ENCODE results near the gene ACP3. TPM values are rescaled to one million over a fixed set of nuclear protein-coding genes. Genes with fewer than 3 reads are reported as not detected.

The ACP3 gene
- polyA plus RNA-seq, 4 donors, result 3.4 to 83.3 (median 69.0) TPM

GRCh38 chr3:132404276-132404675 is 87.1 kb downstream of the ACP3 start:
- no peak for DNase-seq (ENCODE audit: low read depth in 4 of 4, low spot score in 3 of 4)

GRCh38 chr3:132405188-132405587 is 88.0 kb downstream of the ACP3 start:
- DNase-seq (ENCODE audit: low read depth in 4 of 4, low spot score in 3 of 4), result no peak

DNA sequence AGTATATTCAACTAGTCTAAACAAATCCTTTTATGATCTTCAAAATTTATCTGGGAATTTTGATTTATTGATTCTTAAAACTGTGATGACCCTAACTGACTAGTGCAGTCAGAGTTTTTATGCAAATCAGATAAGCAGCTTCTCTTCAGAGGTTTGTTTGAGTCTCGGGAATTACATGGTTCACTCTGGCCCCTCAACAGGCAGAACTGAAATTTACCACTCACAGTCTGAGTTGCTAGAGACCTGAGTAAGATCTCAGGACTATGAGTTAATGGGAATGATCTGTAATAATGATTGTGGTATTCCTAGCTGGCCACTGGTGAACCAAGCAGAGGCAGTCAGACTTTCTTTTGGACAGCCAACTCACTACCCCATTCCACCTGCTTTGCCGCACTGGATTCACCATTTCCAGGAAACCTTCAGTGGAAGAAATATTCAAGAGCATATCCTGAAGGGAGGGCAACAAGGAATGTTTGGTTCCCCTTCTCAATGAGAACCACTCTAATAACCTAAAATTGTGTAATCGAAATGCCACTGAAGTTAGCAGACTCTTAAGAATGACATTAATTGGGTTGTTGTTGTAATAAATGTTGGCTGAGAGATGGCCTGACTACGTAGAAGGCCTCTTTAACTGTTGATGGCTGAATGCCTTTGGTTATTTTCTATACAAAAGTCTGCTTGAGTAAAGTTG is 88.5 kb downstream of the ACP3 start:
- DNase-seq (ENCODE audit: low read depth in 4 of 4, low spot score in 3 of 4), result no peak

DNA sequence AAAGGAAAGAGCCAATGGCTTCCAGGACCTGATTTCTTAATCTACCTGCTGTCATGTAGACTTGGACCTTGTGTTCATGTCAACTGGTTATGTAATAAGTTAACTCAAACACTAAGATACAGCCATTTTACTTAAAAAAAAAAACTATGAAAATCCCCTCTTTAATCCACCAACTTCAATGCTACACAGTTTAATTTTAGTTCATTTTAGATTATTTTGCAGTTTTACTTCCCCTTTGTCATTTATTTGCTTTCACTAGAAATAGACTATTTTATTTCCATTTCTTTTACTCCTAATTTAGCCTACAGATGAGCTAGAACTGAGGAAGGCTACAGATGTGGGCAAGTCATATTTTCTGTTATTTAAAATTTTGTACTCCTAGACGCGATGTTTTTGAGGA is 89.4 kb downstream of the ACP3 start:
- no peak for DNase-seq (ENCODE audit: low read depth in 4 of 4, low spot score in 3 of 4)

GRCh38 chr3:132407025-132407424 is 89.8 kb downstream of the ACP3 start:
- no peak for DNase-seq (ENCODE audit: low read depth in 4 of 4, low spot score in 3 of 4)

Other genes starting within 250 kb of the ACP3 start
- 10 to 100 TPM; 43.8 to 54.1 (median 48.7) TPM for gene DNAJC13, start 100.1 kb downstream of the ACP3 start, polyA plus RNA-seq (ENCODE audit: insufficient read length in 4 of 4)